ENCODE measurements around the gene MBD3L3.

Gene MBD3L3

DNA sequence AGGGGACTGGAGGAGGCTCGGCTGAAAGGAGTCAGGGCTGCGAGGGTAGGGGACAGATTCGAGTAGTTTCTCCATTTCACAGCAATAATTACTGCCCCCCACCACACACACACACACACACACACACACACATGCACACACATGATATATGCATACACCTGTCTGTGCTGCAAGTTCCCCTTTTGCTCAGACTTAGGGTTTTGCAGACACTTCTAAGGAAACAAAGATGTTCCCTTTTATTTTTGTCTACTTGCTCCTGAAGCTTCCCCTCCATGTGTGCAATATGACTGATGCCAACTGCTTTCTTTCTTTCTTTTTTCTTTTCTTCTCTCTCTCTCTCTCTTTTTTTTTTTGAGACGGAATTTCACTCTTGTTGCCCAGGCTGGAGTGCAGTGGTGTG lies 50.6 kb downstream of the MBD3L3 start:
- no peak for DNase-seq (ENCODE audit: low read depth)
- TF ChIP-seq, protein P1, sequence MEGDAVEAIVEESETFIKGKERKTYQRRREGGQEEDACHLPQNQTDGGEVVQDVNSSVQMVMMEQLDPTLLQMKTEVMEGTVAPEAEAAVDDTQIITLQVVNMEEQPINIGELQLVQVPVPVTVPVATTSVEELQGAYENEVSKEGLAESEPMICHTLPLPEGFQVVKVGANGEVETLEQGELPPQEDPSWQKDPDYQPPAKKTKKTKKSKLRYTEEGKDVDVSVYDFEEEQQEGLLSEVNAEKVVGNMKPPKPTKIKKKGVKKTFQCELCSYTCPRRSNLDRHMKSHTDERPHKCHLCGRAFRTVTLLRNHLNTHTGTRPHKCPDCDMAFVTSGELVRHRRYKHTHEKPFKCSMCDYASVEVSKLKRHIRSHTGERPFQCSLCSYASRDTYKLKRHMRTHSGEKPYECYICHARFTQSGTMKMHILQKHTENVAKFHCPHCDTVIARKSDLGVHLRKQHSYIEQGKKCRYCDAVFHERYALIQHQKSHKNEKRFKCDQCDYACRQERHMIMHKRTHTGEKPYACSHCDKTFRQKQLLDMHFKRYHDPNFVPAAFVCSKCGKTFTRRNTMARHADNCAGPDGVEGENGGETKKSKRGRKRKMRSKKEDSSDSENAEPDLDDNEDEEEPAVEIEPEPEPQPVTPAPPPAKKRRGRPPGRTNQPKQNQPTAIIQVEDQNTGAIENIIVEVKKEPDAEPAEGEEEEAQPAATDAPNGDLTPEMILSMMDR (conservative IDR thresholded peaks at IDR 0.05; ENCODE audit: low read length), result no peak
- H3K4me3 ChIP-seq (ENCODE audit: low read length), result no peak overlapping the region
